ENCODE results near the gene HAND1.

HAND1 gene

GRCh38 chr5:154470947-154471870 is 6.8 kb downstream of the HAND1 start:
- ATAC-seq: no peak
- TF ChIP-seq TSHZ2 (CRISPR knock-in tag; IDR thresholded peaks at IDR 0.05): peak; percentile 28; the same call in 1 of the 2 replicates
- TF ChIP-seq CREB5 (CRISPR knock-in tag; IDR thresholded peaks at IDR 0.05; ENCODE audit: low read depth): no peak

- ATAC-seq: no peak
- TF ChIP-seq CREB5 (CRISPR knock-in tag; IDR thresholded peaks at IDR 0.05; ENCODE audit: low read depth) (no peak), ARNTL (CRISPR knock-in tag; IDR thresholded peaks at IDR 0.05; ENCODE audit: borderline replicate concordance, low read depth) (no peak), GLIS3 (CRISPR knock-in tag; IDR thresholded peaks at IDR 0.05) (no peak), ZFP30 (CRISPR knock-in tag; IDR thresholded peaks at IDR 0.05) (no peak), ZC3H10 (CRISPR knock-in tag; IDR thresholded peaks at IDR 0.05) (no peak), TCF4 (CRISPR knock-in tag; IDR thresholded peaks at IDR 0.05; ENCODE audit: borderline replicate concordance) (no peak), BACH2 (CRISPR knock-in tag; IDR thresholded peaks at IDR 0.05; ENCODE audit: borderline replicate concordance) (no peak), CSDC2 (CRISPR knock-in tag; IDR thresholded peaks at IDR 0.05) (no peak), ESRRG (CRISPR knock-in tag; IDR thresholded peaks at IDR 0.05) (no peak), ZNF70 (CRISPR knock-in tag; IDR thresholded peaks at IDR 0.05) (no peak), PATZ1 (CRISPR knock-in tag; IDR thresholded peaks at IDR 0.05; ENCODE audit: borderline replicate concordance) (no peak), TSHZ2 (CRISPR knock-in tag; IDR thresholded peaks at IDR 0.05) (no peak), SNAI2 (CRISPR knock-in tag; IDR thresholded peaks at IDR 0.05) (no peak), ISL1 (CRISPR knock-in tag; IDR thresholded peaks at IDR 0.05) (no peak), OSR1 (CRISPR knock-in tag; IDR thresholded peaks at IDR 0.05) (no peak), ZNF8 (CRISPR knock-in tag; IDR thresholded peaks at IDR 0.05) (no peak), ZFP3 (CRISPR knock-in tag; IDR thresholded peaks at IDR 0.05) (no peak), CSRNP3 (CRISPR knock-in tag; IDR thresholded peaks at IDR 0.05) (no peak), RARB (CRISPR knock-in tag; IDR thresholded peaks at IDR 0.05) (no peak), TOX (CRISPR knock-in tag; IDR thresholded peaks at IDR 0.05; ENCODE audit: borderline replicate concordance) (no peak)
These were observed 7.9 kb downstream of the HAND1 start for GRCh38 chr5:154470137-154470536.
